GM18526 (cell line): ENCODE results near the gene KCNG4.

Source experiments
- POLR2A ChIP-seq: IDR thresholded peaks from 3 replicates; pipeline ENCODE4 v1.6.1; 2011; ENCODE audit not compliant: insufficient read length; ENCODE audit errors: extremely low read depth

The KCNG4 gene

GRCh38 chr16:84271037-84271436 is 31.2 kb upstream of the KCNG4 start:
- TF ChIP-seq POLR2A = no peak

- TF ChIP-seq POLR2A = no peak
Observed at GRCh38 chr16:84270531-84270930, 30.7 kb upstream of the KCNG4 start.

DNA sequence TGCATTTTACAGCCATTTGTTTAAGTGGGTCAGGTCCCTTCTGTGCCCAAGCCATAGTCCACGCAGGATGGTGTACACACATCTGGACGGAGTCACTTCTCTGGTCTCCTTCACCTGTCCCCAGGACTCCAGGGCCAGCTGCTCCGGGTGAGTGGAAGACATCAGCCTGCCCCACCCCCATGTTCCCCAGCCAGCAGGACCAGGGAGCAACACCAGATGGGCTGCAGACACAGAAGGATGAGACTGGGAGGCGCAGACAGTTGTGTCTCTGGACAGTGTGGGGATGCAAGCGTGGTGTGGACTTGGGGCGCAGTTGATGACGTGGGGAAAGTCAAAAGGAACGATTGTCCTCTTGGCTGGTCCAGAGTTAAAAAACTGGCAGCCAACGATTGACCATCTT is 30.3 kb upstream of the KCNG4 start:
- TF ChIP-seq POLR2A = no peak

DNA sequence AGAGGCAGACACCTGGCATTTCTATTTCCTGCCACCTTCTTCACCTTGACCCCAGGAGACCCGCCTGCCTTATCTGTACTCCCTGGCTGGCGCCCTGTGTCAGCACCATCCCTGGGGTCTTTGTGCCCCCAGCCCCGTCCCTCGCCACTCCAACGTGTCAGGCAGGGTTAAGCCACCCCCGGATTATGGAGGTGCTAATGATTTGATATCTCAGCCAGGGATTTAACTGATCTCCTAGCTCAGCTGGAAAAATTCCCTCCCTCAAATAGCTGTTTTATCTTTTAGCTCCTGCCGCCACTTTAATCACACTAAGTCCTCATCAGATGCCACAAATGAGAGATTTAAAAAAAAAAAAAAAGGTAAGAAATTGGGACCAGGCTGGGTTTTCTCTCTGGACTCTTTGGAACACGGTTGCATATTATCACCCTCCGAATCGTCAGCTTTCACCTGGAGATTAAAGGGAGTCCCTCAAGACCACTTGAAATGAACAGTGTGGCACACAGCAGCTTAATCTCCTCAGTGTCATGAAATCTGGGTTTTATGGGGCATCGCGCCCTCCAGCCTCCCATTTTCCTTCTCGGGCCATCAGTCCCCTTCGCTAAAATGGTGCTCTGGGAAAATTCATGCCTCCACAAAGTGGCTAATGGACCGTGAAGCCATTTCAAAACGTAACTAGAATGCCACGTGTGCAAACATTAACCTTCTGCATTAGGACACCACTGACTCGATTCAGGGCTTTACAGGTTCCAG is 28.7 kb upstream of the KCNG4 start:
- no peak for TF ChIP-seq POLR2A

DNA sequence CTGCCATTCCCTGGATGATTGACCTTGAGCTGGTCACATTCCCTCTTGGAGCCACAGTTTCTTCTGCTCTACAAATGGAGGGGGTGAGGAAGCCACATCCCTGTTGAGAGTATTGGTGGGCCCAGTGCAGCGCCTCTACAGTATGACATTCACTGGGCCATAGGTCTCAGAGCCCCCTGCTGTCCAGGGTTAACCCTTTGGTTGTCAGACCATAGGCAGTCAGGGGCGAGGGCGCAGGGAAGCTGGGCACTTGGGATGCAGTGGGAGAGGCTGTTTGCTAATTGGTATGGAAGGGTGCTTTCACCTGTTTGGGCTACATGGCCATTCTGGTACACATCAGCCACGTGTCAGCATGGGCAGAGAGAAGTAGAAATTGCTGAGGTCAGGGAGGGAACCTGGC is 27.6 kb upstream of the KCNG4 start:
- TF ChIP-seq POLR2A = no peak

DNA sequence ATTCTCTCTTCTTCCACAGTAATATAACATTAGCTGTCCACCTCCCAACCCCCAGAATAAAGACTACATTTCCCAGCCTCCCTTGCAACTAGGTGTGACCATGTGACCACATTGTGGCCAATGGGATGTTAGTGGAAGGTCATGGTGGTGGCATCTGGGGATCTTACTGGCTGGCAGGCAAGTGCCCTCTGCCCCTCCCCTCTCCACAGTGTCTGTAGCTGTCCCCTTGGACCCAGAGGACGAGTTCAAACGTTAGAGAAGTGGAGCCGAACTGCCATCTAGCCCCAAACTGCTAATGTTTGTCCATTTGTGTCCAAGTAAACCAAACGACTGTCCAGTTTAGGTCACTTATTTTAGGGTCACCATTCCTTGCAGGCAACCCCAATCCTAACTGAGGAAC is 26.6 kb upstream of the KCNG4 start:
- TF ChIP-seq POLR2A = no peak

DNA sequence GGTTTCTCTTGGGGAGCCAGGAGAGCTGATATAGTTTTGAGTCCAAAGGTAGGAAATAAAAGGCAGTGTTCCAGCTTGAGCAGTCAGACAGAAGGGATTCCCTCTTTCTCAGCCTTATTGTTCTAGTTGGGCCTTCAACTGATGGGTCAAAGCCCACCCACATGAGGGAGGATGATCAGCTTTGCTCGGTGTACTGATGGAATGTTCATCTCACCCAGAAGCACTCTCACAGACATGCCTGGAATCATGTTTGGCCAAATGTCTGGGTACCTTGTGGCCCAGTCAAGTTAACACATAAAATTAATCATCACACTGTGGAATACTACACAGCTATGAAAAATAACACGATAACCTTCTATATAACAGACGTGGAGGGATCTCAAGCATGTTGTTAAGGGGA is 23.1 kb upstream of the KCNG4 start:
- TF ChIP-seq POLR2A = no peak

GRCh38 chr16:84262031-84262430 is 22.2 kb upstream of the KCNG4 start:
- TF ChIP-seq POLR2A = no peak

GRCh38 chr16:84260766-84261554 is 21.1 kb upstream of the KCNG4 start:
- TF ChIP-seq POLR2A = no peak

GRCh38 chr16:84259691-84260090 is 19.9 kb upstream of the KCNG4 start:
- TF ChIP-seq POLR2A = no peak

GRCh38 chr16:84258266-84258665 is 18.5 kb upstream of the KCNG4 start:
- no peak for TF ChIP-seq POLR2A

GRCh38 chr16:84255050-84255810 is 15.4 kb upstream of the KCNG4 start:
- no peak for TF ChIP-seq POLR2A

- TF ChIP-seq POLR2A = no peak
Observed at GRCh38 chr16:84254062-84254461, 14.2 kb upstream of the KCNG4 start.

DNA sequence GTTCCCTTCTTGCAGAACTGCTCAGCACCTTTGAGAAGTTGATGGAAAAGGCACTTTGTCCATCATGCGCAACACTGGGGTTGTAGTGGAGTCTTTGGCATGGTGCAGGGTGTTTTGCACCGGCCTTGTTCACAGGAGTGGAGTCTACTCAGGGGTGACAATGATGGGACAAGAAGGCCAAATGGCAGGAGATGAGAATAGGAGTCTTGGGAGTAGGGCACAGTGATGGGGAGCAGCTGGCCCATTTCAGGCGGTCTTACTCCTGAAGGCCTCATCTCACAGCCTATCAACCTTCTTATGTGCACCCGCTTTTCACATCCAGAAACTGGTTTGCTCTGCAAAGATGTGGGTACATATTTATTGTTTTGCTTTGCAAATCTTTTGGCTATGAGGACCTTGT is 13.4 kb upstream of the KCNG4 start:
- TF ChIP-seq POLR2A = no peak

GRCh38 chr16:84252184-84252583 is 12.4 kb upstream of the KCNG4 start:
- TF ChIP-seq POLR2A = no peak

- TF ChIP-seq POLR2A = no peak
Observed at GRCh38 chr16:84247844-84248243, 8.0 kb upstream of the KCNG4 start.
